Caco-2 (cell line): ENCODE measurements around the gene WWOX. TPM values are rescaled to one million over a fixed set of nuclear protein-coding genes. Genes with fewer than 3 reads are reported as not detected.
"Not testable (repeated sequence)": the region's sequence is repeated elsewhere in the genome, so short reads cannot be mapped to it uniquely, and the experiment has no call there.

Experiments used
- BruUV-seq: library from RNA; stranded (reverse); fragments of 400-500 nt; replicated peaks from 2 replicates; lab custom pipeline; 2021; lab: Mats Ljungman, UMichigan
- CTCF ChIA-PET: fragments of 300-600 bp; sonication (Branson Sonifier 250); formaldehyde crosslinking; loops from one replicate; lab custom pipeline; 2022; ENCODE audit warnings: antibody characterized with exemption; lab: Charles Lee
- POLR2A ChIA-PET: fragments of 300-600 bp; sonication (Branson Sonifier 250); formaldehyde crosslinking; loops from one replicate; lab custom pipeline; 2022; ENCODE audit warnings: antibody characterized with exemption; lab: Charles Lee
- DNase-seq, 2 experiments: peaks; one replicate each; pipeline versions ENCODE4 v3.0.0 to v3.0.0-alpha.2; 2020 to 2022
- H3K27me3 ChIP-seq: replicated peaks from 2 replicates; pipeline ENCODE4 v1.6.0; 2011; ENCODE audit warnings: low read length; ENCODE audit not compliant: control insufficient read depth, insufficient read depth
- H3K36me3 ChIP-seq: 2 replicates; pipeline ENCODE4 v1.5.1; 2011; ENCODE audit warnings: low read length; ENCODE audit not compliant: control insufficient read depth, insufficient read depth
- H3K4me1 ChIP-seq: fragments of 250-450 bp; sonication (Bioruptor Pico); 2 replicates; pipeline ENCODE4 v1.5.1; 2020; ENCODE audit warnings: mild to moderate bottlenecking
- H3K4me3 ChIP-seq: 2 replicates; pipeline ENCODE4 v1.5.1; 2011; ENCODE audit warnings: low read depth, mild to moderate bottlenecking, control low read depth, low read length
- H3K9me3 ChIP-seq: fragments of 250-450 bp; sonication (Bioruptor Pico); 2 replicates; pipeline ENCODE4 v1.5.1; 2020; ENCODE audit warnings: mild to moderate bottlenecking, moderate library complexity
- H3K27ac Mint-ChIP-seq: one replicate; pipeline ENCODE4 v1.8.0; 2022; ENCODE audit warnings: mixed read lengths; ENCODE audit not compliant: unreplicated experiment
- H3K27me3 Mint-ChIP-seq: one replicate; pipeline ENCODE4 v1.8.0; 2022; ENCODE audit warnings: mixed read lengths; ENCODE audit not compliant: insufficient read depth, unreplicated experiment
- H3K36me3 Mint-ChIP-seq: one replicate; pipeline ENCODE4 v1.8.0; 2022; ENCODE audit warnings: mild to moderate bottlenecking, mixed read lengths; ENCODE audit not compliant: insufficient read depth, unreplicated experiment
- H3K4me1 Mint-ChIP-seq: one replicate; pipeline ENCODE4 v1.8.0; 2022; ENCODE audit warnings: low read depth, mixed read lengths; ENCODE audit not compliant: unreplicated experiment
- H3K4me3 Mint-ChIP-seq: one replicate; pipeline ENCODE4 v1.8.0; 2022; ENCODE audit warnings: mild to moderate bottlenecking, moderate library complexity, mixed read lengths; ENCODE audit not compliant: unreplicated experiment
- H3K9me3 Mint-ChIP-seq: one replicate; pipeline ENCODE4 v1.8.0; 2022; ENCODE audit warnings: mixed read lengths; ENCODE audit not compliant: unreplicated experiment
- intact Hi-C: fragments of 100-400 bp; cut with micrococcal nuclease; formaldehyde crosslinking; loops from one replicate; pipeline ENCODE4 v1.10.0; 2022; ENCODE audit not compliant: unreplicated experiment
- total RNA-seq: library from RNA; stranded (reverse); gene quantifications from 2 replicates; pipeline ENCODE4 v1.2.3, GENCODE V29; 2022
- TF ChIP-seq, protein P1 (sequence below), 2 experiments: fragments of 200-600 bp in 1 of 2; IDR thresholded peaks; 1 replicate in 1 of 2; 2 replicates in 1 of 2; pipeline versions ENCODE4 v1.5.1 to v1.8.0; 2011 to 2022; ENCODE audit warnings: antibody characterized with exemption in 1 of 2, control low read depth in 1 of 2, inconsistent platforms in 1 of 2, low read depth in 1 of 2, low read length in 1 of 2, mild to moderate bottlenecking in 1 of 2, moderate library complexity in 1 of 2; ENCODE audit not compliant: insufficient read depth in 1 of 2, severe bottlenecking in 1 of 2, unreplicated experiment in 1 of 2

The WWOX gene
- total RNA-seq, 1 experiment from 2014 or later, result 45.0 TPM

- TF ChIP-seq, protein P1, sequence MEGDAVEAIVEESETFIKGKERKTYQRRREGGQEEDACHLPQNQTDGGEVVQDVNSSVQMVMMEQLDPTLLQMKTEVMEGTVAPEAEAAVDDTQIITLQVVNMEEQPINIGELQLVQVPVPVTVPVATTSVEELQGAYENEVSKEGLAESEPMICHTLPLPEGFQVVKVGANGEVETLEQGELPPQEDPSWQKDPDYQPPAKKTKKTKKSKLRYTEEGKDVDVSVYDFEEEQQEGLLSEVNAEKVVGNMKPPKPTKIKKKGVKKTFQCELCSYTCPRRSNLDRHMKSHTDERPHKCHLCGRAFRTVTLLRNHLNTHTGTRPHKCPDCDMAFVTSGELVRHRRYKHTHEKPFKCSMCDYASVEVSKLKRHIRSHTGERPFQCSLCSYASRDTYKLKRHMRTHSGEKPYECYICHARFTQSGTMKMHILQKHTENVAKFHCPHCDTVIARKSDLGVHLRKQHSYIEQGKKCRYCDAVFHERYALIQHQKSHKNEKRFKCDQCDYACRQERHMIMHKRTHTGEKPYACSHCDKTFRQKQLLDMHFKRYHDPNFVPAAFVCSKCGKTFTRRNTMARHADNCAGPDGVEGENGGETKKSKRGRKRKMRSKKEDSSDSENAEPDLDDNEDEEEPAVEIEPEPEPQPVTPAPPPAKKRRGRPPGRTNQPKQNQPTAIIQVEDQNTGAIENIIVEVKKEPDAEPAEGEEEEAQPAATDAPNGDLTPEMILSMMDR (IDR thresholded peaks at IDR 0.05; ENCODE audit: insufficient read depth in 1 of 2, low read depth in 1 of 2, low read length in 1 of 2, severe bottlenecking in 1 of 2, unreplicated experiment in 1 of 2), result no peak
- CTCF ChIA-PET, result no interaction called here
- no peak for DNase-seq
- Histone ChIP-seq H3K4me3 (no peak overlapping the region), H3K27me3 (no peaks in the 10 kb centered on the region), H3K9me3 (no peaks in the 10 kb centered on the region), H3K4me1 (no peaks in the 10 kb centered on the region; the same call in 1 of the 2 replicates), H3K36me3 (no peaks in the 10 kb centered on the region)
- H3K4me3 Mint-ChIP-seq, result no peak overlapping the region
- H3K27me3 Mint-ChIP-seq, result no peaks in the 10 kb centered on the region
- POLR2A ChIA-PET, result no interaction called here
- no peaks in the 10 kb centered on the region for H3K36me3 Mint-ChIP-seq
- H3K27ac Mint-ChIP-seq, result no peak overlapping the region
- peaks cover 11% of the 10 kb centered on the region for H3K4me1 Mint-ChIP-seq
- intact Hi-C loops, result no loop called here
- no TSS peak for BruUV-seq
- no peaks in the 10 kb centered on the region for H3K9me3 Mint-ChIP-seq
These were observed 499.8 kb downstream of the WWOX start for GRCh38 chr16:78599271-78599670.

DNA sequence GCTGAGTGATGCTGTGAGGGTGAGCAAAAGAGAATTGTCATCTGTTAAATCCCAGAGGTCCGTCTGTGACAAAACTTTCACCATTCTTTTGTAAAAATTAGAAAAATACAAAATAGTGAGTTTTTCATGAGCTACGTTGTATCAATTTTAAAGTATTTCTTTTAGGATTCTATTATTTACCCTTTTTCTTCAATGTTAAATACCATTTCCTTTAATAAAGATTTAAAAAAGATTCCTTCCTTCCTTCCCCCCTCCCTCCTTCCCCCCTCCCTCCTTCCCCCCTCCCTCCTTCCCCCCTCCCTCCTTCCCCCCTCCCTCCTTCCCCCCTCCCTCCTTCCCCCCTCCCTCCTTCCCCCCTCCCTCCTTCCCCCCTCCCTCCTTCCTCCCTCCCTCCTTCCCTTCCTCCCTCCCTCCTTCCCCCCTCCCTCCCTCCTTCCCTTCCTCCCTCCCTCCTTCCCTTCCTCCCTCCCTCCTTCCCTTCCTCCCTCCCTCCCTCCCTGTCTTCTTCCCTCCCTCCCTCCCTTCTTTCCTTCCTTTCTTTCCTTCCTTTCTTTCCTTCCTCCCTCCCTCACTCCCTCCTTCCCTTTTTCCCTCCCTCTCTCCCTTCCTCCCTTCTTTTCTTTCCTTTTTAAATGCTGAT lies 505.1 kb downstream of the WWOX start:
- POLR2A ChIA-PET, result not testable (repeated sequence)

GRCh38 chr16:78605548-78606101 lies 506.2 kb downstream of the WWOX start:
- Mint-ChIP-seq H3K36me3 (no peaks in the 10 kb centered on the region), H3K4me3 (no peak overlapping the region), H3K27ac (no peak overlapping the region), H3K9me3 (peaks cover 10% of the 10 kb centered on the region), H3K27me3 (peaks cover 4% of the 10 kb centered on the region), H3K4me1 (peaks cover 15% of the 10 kb centered on the region)
- DNase-seq, result no peak
- peaks cover 3% of the 10 kb centered on the region; the same call in 1 of the 2 replicates for H3K4me1 ChIP-seq
- TF ChIP-seq, protein P1 (IDR thresholded peaks at IDR 0.05; ENCODE audit: insufficient read depth in 1 of 2, low read depth in 1 of 2, low read length in 1 of 2, severe bottlenecking in 1 of 2, unreplicated experiment in 1 of 2), result no peak
- ChIA-PET CTCF (interaction anchor here (0.6 kb wide), 1 partner anchor 155 kb away, joined by 3 read pairs; no protein-coding TSS in a partner anchor), POLR2A (no interaction called here)
- no peaks in the 10 kb centered on the region for H3K9me3 ChIP-seq
- no peaks in the 10 kb centered on the region for H3K36me3 ChIP-seq
- intact Hi-C loops, result no loop called here
- H3K27me3 ChIP-seq, result no peaks in the 10 kb centered on the region
- BruUV-seq, result no TSS peak
- H3K4me3 ChIP-seq, result no peak overlapping the region

More for the DNA sequence above, 505.1 kb downstream of the WWOX start:
- H3K4me3 ChIP-seq, H3K9me3 ChIP-seq, H3K27ac Mint-ChIP-seq, H3K4me1 ChIP-seq, intact Hi-C loops, H3K36me3 ChIP-seq, H3K27me3 ChIP-seq, DNase-seq, H3K36me3 Mint-ChIP-seq, BruUV-seq, H3K4me3 Mint-ChIP-seq, H3K27me3 Mint-ChIP-seq: not testable (repeated sequence)
- CTCF ChIA-PET, result interaction anchor here (0.6 kb wide), 1 partner anchor 156 kb away, joined by 3 read pairs; no protein-coding TSS in a partner anchor
- Mint-ChIP-seq H3K9me3 (peaks cover 10% of the 10 kb centered on the region), H3K4me1 (peaks cover 14% of the 10 kb centered on the region)
